Activated T-cell treated with anti-CD3 and anti-CD28 coated beads for 48 hours (primary cell): ENCODE data around the gene HES3.

Experiments used
- DNase-seq: peaks from one replicate; pipeline ENCODE4 v3.0.0-alpha.2; 2020; ENCODE audit warnings: low read depth

HES3 gene

DNA sequence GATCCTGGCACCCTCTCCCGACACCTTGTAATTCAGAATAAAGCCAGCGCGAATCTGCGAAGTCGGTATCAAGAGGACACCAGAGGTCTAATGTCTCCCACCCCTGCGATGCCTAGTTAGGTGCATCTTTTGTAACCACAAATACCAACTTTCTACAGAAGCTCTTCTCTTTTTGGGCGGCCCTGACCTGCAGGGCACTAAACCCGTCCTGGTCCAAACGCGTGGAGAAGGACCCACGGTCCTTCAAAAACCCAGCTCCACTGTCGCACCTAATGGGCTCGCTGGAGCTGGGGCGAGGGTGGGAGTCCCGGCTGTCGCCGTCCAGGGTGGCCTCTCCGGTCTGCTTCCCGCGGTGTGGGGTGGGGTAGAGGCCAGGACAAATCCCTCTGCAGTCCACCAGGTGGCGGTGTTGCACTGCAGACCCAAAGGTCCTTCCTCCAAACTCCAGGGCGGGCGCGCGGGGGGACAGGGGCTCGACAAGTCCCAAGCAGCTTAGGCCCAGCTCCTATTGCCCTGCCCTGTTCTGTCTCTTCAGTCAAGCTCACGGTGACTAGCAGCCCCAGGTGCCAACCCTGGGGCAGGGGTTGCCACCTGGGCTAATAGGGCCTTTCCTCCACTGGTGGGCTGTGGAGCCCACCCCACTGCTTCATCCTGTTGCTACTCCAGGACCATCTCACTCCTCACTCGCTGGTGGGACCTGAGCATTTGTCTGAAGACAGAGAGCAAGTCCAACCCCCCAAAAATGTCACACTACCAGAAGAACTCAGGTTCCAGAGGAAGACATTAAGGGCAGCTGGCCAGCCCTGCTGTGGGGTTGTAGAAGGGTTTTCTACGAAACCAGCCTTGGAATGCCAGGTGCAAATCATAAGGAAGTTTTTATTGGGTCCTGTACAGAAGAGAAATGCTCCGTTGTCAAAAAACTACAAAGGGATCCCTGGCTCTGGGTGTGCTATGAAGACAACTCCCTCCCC lies 2.8 kb downstream of the HES3 start:
- DNase-seq = peak; percentile 80

DNA sequence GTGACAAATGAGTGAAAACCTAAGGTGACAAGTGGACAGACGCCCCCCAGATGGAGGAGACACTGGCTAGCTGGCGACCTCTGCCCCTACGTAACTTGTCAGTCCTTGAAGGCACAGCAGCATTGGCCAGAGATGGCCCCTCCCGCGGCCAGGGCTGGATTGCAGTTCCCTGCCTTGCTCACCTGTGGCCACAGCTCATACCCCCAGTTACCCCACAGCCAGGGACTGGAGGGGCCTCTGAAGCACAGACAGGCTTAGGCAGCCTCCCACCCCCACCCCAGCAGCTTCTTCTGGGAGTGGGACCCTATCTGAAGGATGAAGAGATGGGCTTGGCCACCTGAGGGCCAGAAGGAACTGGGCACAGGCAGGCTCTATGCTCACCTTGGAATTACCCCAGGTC lies 3.7 kb downstream of the HES3 start:
- DNase-seq = no peak

DNA sequence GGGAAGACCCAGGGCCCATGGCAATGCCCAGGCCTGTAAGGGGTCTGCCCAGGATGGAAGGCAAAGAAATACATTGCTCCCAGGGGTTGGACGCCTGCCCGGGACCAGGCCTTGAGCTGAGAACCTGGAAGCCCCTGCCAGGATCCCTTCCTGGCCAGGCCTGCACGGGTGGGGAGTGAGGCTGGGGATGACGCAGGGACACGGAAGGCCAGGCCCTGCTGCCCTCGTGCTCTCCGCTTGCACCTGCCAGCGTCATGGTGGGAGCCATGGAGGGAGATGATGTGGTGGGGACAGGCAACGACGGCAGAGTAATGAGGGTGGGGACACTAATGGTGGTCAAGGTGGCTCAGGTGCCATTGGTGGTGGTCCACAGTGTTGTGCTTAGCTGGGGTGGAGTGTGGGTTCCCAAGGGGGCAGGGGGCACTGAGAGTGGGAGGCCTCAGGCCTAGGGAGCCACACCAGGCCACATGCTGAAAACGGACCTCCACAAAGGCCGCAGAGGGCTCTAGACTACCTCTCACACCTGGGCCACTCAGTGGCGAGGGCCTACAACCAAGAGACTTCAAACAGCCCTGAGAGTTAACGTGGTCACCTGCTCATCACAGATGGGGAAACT lies 4.3 kb downstream of the HES3 start:
- no peak for DNase-seq

DNA sequence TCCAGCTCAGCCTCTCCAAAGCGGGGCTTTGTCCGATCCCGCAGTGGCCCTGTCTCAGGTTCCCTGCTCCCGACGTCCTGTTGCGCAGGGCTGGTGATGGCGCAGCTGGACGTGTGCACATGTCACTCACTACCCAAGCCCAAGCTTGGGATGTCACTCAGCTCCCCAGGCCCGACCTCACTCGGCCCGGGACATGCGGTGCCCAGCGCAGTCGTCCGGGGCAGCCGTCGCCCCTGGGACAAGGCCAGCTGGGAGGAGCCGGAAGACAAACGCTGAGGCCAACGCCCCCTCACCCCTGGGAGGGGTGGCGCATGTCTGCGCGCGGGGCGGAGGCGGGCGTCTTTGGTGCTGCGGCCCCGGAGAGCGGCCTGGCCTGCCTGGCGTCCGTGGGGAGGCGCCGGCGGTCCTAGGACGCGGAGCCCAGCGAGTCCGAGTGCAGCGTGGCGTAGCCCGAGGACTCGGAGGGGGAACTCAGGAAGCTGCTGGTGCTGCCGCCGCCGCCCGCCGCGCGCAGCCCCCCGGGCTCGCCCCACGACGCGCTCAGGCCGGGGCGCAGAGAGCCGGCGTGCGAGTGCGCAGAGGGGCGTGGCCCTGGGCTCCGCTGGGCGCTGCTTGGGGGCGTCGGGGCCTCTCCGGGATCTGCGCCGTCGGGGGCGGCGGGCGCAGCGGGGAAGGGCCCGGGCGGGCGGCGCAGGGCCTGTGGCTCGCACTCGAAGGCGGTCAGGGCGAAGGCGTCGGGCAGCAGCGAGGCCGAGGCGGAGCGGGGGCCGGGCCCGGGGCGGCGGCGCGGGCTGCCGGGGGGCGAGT lies 5.2 kb downstream of the HES3 start:
- DNase-seq = no peak

DNA sequence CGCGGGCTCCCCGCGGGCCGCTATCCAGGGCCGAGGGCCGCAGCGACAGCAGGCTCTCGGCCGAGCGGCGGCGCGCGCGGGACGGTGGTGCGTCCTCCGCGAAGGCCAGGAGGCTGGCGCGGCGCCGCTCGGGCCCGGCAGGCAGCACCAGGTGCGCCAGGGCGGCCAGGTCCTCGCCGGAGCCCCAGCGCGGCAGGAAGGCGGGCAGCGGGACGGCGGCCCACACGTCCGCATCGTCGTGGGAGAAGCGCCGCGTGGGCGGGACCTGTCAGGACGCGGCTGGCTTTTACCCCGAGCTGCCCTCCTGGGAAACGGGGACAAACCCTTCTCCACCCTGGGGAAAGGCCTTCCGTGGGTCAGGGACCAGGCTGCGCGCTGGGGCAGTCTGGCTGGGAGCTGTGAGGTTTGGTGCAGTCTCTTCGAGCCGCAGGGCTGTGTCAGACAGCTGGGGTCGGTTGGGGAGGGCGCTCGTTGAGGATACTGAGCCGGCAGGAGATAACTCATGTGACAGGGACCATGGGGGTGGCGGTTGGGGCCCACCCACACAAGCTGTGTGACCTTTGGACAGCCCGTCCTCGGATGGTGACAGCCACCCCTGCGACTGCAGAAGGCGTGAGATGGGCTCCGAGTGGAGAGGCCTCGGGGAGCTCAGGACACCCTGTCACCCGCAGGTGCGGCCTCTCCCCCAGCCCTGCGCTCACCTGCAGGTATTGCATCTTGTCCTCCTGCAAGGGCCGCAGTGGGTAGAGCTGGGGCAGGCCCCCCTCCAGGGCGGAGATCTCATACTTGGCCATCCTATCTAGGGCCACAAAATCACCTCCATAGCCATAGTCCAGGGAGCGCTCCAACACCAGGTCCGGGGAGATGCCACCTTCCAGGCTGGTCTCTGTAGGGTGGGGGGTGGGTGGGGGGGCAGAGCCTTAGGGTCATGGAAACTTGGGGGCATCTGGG lies 6.0 kb downstream of the HES3 start:
- no peak for DNase-seq

DNA sequence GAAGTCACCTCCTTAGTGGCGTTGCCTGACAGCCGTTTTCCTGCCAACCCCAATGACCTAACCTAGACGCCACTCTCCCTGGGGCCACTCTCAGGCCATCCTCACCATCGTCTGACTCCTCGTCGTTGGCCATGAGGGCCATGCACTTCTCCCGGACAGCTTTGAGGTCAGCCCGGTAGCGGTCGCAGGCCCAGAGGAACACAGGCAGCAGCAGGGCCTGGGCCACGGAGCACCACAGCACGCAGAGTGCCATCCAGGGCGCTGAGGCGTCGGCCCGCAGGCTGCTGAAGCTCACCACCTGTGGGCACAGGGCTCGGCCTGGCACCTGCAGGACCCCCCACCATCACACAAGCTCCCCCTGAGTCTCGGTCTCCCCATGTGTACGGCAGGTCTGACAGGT lies 7.3 kb downstream of the HES3 start:
- no peak for DNase-seq

DNA sequence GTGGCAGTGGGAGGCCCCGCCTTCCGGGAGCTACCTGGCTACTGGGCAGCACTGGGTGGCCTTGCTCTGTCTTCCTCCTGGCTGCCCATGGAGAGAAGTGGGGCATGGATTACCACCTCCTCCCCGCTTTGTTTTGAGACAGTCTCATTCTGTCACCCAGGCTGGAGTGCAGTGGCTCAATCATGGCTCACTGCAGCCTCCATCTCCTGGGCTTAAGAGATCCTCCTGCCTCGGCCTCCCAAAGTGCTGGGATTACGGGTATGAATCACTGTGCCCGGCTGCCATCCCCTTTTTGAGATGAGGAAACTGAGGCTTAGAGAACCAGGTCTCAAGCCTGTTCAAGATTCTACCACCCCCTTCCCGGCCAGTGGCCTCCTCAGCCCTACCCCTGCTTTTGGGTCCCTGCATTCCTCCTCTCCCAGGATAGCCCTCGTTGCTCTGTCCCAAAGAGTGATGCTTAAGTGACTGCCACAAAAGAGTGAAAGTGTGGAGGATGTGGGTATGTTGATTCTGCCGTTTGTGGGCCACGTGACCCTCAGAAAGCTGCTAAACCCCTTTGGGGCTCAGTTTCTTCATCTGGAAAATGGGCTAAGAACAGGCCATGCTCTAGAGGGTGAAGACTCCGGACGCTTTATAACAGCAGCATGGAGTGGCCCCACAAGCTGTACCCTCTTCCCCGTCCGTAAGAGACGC lies 7.8 kb downstream of the HES3 start:
- DNase-seq = no peak

DNA sequence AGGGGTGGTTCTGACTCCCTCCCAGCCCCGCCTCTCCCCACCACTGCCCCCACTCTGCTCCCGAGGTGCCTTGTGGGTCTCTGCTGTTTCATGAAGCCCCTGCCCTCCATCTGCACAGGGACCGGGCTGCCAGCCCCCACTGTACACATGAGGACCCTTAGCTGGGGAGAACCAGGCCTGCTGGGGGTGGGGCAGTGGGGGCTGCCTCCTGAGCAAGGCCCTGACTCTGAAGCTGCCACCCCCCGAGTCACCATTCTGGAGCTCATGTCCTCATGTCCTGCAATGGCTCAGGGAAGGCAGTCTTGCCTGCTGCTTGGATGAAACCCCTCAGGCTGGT lies 8.4 kb downstream of the HES3 start:
- no peak for DNase-seq

DNA sequence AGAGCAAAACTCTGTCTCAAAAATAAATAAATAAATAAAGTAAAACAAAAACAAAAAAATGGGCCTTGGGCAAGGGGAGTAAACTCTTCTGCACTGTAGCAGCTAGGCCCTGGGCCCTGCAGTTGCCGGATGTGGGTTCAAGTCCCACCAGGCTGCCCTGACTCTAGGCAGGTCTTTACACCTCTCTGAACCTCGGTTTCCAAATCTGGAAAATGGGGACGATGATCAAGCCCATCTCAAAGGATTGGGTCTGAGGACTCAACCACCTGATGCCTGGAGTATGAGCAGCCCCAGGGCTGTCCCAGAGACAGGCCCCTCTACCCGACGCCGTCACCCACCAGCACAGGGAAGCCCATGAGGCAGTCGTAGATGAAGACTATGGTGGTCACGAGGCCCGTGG lies 9.4 kb downstream of the HES3 start:
- no peak for DNase-seq

DNA sequence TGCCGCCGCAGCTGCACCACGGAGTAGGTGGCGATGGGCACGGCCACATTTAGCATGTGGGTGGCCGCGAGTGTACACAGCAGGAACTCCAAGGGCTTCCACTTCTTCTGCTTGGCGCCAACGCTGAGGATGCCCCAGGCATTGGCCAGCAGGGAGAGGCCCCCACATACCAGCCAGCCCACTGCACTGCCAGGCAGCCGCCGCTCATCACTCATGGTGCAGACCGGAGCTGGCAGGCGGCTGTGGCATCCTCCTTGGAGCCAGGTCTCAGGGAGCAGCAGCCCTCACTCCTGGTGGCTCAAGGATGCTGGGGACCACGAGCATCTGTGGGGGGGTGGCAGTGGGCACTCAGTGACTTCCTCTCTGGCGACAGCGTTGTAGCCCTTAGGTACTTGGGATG lies 10.7 kb downstream of the HES3 start:
- DNase-seq = no peak

DNA sequence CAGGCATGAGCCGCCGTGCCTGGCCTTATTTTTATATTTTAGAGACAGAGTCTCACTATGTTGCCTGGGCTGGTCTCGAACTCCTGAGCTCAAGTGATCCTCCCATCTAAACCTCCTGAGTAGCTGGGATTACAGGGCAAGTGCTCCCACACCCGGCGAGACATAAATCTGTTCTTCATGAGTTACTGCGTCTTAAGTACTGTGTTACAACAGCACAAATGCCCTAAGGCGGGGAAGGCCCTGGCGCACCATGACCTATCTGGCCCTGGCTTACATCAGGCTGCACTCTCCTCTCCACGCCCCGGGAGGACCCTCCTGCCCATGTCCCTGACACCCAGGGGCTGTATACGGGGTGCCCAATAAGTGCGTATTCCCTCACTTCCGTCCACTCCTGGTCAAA lies 12.7 kb downstream of the HES3 start:
- DNase-seq = no peak

DNA sequence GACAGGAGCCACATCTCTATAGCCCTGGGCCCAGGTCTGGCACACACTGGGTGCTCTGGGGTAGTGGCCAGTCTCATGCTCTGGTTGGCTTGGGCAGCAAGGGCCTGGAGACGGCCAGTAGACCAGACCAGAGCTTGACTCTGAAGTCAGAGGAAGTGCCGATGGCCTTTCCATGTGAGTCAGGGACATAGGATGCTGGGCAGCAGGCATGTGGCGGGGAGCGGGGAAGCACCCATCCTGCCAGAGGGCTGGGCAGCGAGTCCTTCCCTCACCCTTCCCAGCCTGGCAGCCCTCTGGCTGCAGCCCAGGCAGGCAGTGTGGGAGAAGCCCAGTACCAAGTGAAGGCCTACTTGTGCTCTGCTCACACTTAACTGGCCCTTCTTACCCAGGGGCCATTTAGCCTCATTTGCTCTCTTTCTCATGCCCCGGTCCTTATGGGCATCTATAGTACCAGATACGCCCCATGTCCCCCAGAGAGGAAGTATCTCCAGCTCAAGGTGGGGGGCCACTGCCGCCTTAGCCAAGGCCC lies 13.6 kb downstream of the HES3 start:
- DNase-seq = no peak

DNA sequence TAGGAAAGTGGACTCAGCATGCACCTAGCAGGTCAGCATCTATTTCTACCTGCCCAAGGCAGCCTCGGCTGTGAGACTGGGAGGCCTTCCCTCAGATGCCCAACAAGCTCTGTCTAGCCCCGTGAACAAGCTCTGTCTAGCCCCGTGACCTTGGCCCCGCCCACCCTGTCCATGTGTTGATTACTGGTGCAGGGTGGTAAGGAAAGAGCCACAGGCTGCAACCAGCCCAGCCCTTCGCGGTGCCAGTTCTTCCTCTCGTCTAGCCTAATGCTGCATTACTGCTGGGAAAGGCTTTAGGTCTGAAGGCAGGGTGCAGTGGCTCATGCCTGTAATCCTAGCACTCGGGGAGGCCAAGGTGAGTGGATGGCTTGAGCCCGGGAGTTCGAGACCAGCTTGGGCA lies 14.7 kb downstream of the HES3 start:
- no peak for DNase-seq

DNA sequence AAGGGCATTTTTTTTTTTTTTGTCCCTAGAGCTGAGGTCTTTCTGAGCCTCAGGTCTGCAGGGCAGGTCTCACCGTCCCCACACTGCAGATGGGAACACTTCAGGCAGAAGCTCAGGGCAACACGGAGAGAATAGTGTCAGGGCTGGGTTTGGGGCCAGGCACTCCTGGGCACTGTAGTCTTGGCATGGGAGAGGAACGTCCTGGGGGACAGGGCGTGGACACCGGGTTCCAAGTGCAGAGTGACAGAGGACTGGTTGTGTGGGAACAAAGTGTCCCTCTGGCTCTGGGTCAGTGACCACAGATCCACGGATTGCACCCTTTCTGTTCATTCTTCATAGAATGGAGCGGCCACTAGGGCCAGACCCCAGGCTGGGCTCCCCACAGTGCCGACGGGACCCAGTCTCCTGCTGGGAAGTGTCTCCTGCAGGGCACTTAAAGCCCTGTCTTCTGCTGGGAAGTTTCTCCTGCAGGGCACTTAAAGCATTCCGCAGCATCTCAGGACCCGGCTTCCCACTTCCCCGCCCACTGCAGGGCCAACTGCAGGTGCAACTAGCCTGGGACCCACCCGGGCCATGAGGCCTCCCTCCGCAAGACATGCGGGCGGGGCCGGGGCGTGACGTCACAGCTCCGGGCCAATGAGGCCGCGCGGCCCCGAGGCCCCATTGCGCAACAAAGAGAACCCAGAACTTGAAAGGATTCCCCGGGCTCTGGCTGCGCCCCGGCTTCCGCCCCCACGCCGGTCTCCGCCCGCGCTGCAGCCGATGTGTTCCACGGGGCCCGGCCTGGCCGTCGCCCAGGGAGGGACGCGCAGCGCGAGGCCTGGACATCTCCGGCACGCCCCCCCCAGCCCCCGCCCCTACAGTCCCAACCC lies 15.7 kb downstream of the HES3 start:
- peak; percentile 78 for DNase-seq

DNA sequence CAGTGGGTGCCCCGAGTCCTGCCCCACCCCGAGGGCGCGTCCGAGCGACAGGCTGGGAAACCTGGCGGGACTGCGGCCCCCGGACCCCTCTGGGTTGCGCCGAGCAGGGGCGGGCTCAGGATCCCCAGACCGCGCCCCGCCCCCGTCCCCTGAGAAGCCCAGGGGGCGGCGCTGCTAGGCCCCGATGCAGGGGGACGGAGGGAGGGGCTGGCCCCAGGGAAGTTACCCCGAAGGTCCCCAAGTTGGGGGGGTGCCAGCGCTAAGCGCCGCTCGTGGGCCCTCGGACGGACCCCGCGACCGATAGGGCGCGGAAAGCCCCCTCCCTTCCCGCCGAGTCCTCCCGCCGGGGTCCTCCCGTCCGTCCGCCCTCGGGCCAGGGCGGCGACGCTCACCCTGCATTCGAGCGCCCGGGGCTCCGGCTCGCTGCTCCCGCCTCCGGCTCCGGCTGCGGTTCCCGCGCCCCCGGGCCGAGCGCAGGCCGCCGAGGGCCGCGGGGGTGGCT lies 16.5 kb downstream of the HES3 start:
- no peak for DNase-seq

DNA sequence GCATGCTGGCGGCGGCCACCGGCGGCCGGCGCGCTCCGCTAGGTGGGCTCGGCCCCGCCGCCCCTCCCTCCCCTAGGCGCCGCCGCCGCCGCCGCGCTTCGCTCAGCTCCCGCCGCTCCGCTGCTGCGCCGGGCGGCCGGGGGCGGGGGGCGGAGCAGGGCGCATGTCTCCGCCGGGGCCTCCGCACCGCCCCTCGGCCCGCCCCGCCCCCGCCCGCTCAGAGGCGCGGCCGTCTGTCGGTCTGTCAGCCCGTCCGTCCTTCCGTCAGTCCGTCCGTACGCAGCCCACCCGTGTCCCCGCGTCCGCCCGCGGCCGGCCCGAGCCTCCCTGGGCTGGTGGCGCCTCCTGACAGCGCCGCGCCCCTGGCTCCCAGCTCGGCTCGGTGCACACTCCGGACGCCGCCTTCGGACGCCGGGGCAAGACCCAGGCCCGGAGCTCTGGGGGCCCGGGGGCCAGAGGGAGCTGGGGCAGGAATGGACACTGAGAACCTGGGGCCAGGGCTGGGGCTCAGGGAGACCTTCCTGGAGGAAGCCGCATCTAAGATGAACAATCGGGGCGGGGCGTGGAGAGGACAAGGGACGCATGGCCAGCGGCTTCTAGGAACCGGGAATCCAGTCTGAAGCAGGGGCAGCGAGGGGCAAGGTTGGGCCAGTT lies 17.1 kb downstream of the HES3 start, which contains the start of gene GPR153:
GPR153 (minus strand) TSS at position 138 of the 654 bp plus-strand sequence. CDS start 6,193 bp downstream, outside the sequence.
- DNase-seq = peak; percentile 56

DNA sequence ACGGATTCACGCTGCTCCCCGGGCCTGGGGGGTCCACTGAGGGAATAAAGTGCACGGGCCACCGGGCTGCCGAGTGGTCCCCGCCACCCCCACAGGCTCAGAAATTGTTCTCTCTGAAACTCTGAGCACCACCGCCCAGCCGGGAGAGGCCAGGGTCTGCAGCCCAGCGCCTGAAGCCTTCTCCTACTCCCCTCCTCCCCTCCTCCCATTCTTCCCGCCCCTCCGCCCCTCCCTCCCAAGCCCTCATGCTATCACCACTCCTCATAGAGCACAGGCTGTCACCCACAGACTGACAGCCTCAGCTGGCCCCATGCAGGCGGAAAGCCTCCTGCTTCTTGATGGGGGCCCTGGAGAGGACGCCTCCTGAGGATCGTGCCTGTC lies 17.6 kb downstream of the HES3 start:
- DNase-seq = no peak

DNA sequence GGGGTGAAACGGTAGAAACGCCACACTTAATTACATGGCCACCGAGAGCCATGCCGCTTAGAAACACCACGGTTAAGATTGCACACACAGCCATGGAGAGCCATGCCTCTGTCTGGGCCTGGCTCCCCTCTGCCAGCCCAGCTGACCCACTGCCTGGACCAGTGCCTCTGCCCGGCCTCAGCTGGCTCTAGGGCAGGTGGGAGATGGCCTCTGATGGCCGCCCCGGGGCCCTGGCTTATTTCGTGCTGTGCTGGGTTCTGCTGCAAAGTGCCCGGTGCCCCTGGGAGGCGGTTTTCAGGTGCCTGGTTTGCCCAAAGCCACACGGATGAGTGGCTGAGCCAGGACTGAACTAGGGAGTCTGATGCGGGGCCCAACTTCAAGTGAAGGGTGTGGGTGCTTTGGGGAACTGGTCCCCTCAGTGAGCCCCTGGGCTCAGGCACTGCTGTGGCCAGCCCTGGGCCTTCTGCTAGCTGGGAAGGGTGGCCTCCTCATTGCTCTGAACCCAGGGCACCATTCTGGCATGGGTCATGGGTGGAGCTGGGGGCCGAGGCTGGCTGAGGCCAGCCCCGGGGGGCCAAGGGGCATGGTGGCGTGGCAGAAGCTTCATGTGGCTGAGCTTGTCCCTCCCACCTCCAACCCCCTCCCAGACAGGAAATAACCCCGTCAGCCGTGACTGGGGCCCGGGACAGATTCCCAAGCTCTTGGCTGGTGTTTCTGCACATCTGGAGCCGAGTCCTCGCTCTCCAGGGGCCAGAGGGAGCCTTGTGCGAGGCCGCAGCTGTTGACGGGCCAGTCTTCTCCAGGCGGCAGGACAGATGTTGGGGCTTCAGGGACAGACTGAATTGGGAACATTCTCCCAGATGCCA lies 18.8 kb downstream of the HES3 start:
- DNase-seq = no peak
